BLaER1 treated with 17β-estradiol and CSF1 and Interleukin-3, amounts not matched to agents 10 nM and 100 nM (cell line): ENCODE results near the gene GPR153.

Experiments
- H3K27ac ChIP-seq, 11 experiments: shearing (Covaris generic); formaldehyde crosslinking; 2 replicates each; pipeline ENCODE4 v1.8.1; 2022
- H3K27me3 ChIP-seq, 11 experiments: shearing (Covaris generic); formaldehyde crosslinking; 2 replicates each; pipeline ENCODE4 v1.8.1; 2022
- H3K36me3 ChIP-seq, 11 experiments: shearing (Covaris generic); formaldehyde crosslinking; 2 replicates each; pipeline ENCODE4 v1.8.1; 2022
- H3K4me1 ChIP-seq, 10 experiments: shearing (Covaris generic); formaldehyde crosslinking; 2 replicates each; pipeline ENCODE4 v1.8.1; 2022
- H3K4me2 ChIP-seq, 11 experiments: shearing (Covaris generic); formaldehyde crosslinking; 2 replicates each; pipeline ENCODE4 v1.8.1; 2022
- H3K4me3 ChIP-seq, 10 experiments: shearing (Covaris generic); formaldehyde crosslinking; 2 replicates each; pipeline ENCODE4 v1.8.1; 2022
- H3K9ac ChIP-seq, 11 experiments: shearing (Covaris generic); formaldehyde crosslinking; 2 replicates each; pipeline ENCODE4 v1.8.1; 2022
- H3K9me3 ChIP-seq, 11 experiments: shearing (Covaris generic); formaldehyde crosslinking; replicated peaks in 1 of 11; 2 replicates each; pipeline ENCODE4 v1.8.1; 2022
- H4K20me1 ChIP-seq, 11 experiments: shearing (Covaris generic); formaldehyde crosslinking; 2 replicates each; pipeline ENCODE4 v1.8.1; 2022
- Cebpa-rat ChIP-seq, 11 experiments: shearing (Covaris generic); IDR thresholded peaks; 2 replicates each; pipeline ENCODE4 v1.8.1; 2022

GPR153 gene

GRCh38 chr1:6301526-6301925 is 40.6 kb upstream of the GPR153 start:
- peaks cover 2 to 8% (median 5%) of the 10 kb centered on the region in 11 experiments; a peak in 19 of 22 replicates for H3K9me3 ChIP-seq
- no peaks in the 10 kb centered on the region for H3K27me3 ChIP-seq
- no peak for TF ChIP-seq Cebpa-rat (IDR thresholded peaks at IDR 0.05)
- no peak overlapping the region for H3K4me2 ChIP-seq
- H3K27ac ChIP-seq = no peak overlapping the region
- no peak overlapping the region for H3K4me3 ChIP-seq
- H3K4me1 ChIP-seq = peaks cover 0 to 22% (median 15%) of the 10 kb centered on the region in 10 experiments; a peak in 15 of 20 replicates
- peaks cover 0 to 36% (median 12%) of the 10 kb centered on the region in 11 experiments; a peak in 16 of 22 replicates for H3K36me3 ChIP-seq
- no peaks in the 10 kb centered on the region; a peak in 2 of 22 replicates for H4K20me1 ChIP-seq
- H3K9ac ChIP-seq = no peak overlapping the region

GRCh38 chr1:6300342-6301048 is 39.6 kb upstream of the GPR153 start:
- no peak overlapping the region for H3K9ac ChIP-seq
- no peak overlapping the region for H3K27ac ChIP-seq
- H3K4me1 ChIP-seq = peaks cover 0 to 27% (median 18%) of the 10 kb centered on the region in 10 experiments; a peak in 17 of 20 replicates
- H3K4me3 ChIP-seq = no peak overlapping the region
- no peak overlapping the region for H3K4me2 ChIP-seq
- H4K20me1 ChIP-seq = no peaks in the 10 kb centered on the region; a peak in 2 of 22 replicates
- H3K9me3 ChIP-seq = peaks cover 0 to 3% (median 0%) of the 10 kb centered on the region in 11 experiments; a peak in 1 of 22 replicates
- TF ChIP-seq Cebpa-rat (IDR thresholded peaks at IDR 0.05) = no peak
- no peaks in the 10 kb centered on the region for H3K27me3 ChIP-seq
- peaks cover 0 to 38% (median 7%) of the 10 kb centered on the region in 11 experiments; a peak in 7 of 22 replicates for H3K36me3 ChIP-seq

GRCh38 chr1:6299557-6300165 is 38.8 kb upstream of the GPR153 start:
- H3K4me2 ChIP-seq = no peak overlapping the region
- no peaks in the 10 kb centered on the region for H3K9me3 ChIP-seq
- no peak for TF ChIP-seq Cebpa-rat (IDR thresholded peaks at IDR 0.05)
- peaks cover 0 to 41% (median 7%) of the 10 kb centered on the region in 11 experiments; a peak in 7 of 22 replicates for H3K36me3 ChIP-seq
- no peaks in the 10 kb centered on the region for H3K27me3 ChIP-seq
- H4K20me1 ChIP-seq = no peaks in the 10 kb centered on the region; a peak in 2 of 22 replicates
- peaks cover 6 to 35% (median 27%) of the 10 kb centered on the region in 10 experiments for H3K4me1 ChIP-seq
- no peak overlapping the region for H3K27ac ChIP-seq
- no peak overlapping the region for H3K4me3 ChIP-seq
- H3K9ac ChIP-seq = no peak overlapping the region

- no peaks in the 10 kb centered on the region for H3K27me3 ChIP-seq
- no peak overlapping the region for H3K4me3 ChIP-seq
- no peak overlapping the region for H3K9ac ChIP-seq
- H3K27ac ChIP-seq = no peak overlapping the region
- no peak for TF ChIP-seq Cebpa-rat (IDR thresholded peaks at IDR 0.05)
- no peaks in the 10 kb centered on the region for H3K9me3 ChIP-seq
- no peaks in the 10 kb centered on the region; a peak in 2 of 22 replicates for H4K20me1 ChIP-seq
- H3K36me3 ChIP-seq = peaks cover 0 to 41% (median 7%) of the 10 kb centered on the region in 11 experiments; a peak in 7 of 22 replicates
- H3K4me2 ChIP-seq = no peak overlapping the region
- peaks cover 13 to 41% (median 33%) of the 10 kb centered on the region in 10 experiments for H3K4me1 ChIP-seq
These were observed 38.1 kb upstream of the GPR153 start for GRCh38 chr1:6298940-6299465.

GRCh38 chr1:6298530-6298929 is 37.6 kb upstream of the GPR153 start:
- Histone ChIP-seq H4K20me1 (no peaks in the 10 kb centered on the region; a peak in 2 of 22 replicates), H3K9ac (no peak overlapping the region), H3K27me3 (no peaks in the 10 kb centered on the region), H3K36me3 (peaks cover 0 to 44% (median 10%) of the 10 kb centered on the region in 11 experiments; a peak in 9 of 22 replicates), H3K4me3 (no peak overlapping the region), H3K4me2 (no peak overlapping the region), H3K27ac (no peak overlapping the region), H3K4me1 (peaks cover 17 to 41% (median 33%) of the 10 kb centered on the region in 10 experiments), H3K9me3 (no peaks in the 10 kb centered on the region)
- no peak for TF ChIP-seq Cebpa-rat (IDR thresholded peaks at IDR 0.05)

- Histone ChIP-seq H3K4me2 (peak overlapping the region in 4 of 11 experiments; percentile 81 to 94 (median 93); a peak in 6 of 22 replicates), H3K36me3 (peaks cover 0 to 36% (median 11%) of the 10 kb centered on the region in 11 experiments; a peak in 10 of 22 replicates), H3K9ac (no peak overlapping the region), H3K27ac (no peak overlapping the region; a peak in 1 of 22 replicates), H4K20me1 (0 out of 22 replicates have a peak, but pooled peaks cover 0 to 10% (median 0%) of the 10 kb centered on the region in 11 experiments), H3K9me3 (no peaks in the 10 kb centered on the region), H3K4me1 (peaks cover 37 to 51% (median 49%) of the 10 kb centered on the region in 10 experiments), H3K27me3 (no peaks in the 10 kb centered on the region), H3K4me3 (no peak overlapping the region)
- TF ChIP-seq Cebpa-rat (IDR thresholded peaks at IDR 0.05) = no peak
These were observed 35.0 kb upstream of the GPR153 start for GRCh38 chr1:6295910-6296309.

- H3K9ac ChIP-seq = peak overlapping the region in 7 of 11 experiments; percentile 24 to 57 (median 53); a peak in 7 of 22 replicates
These were observed 34.1 kb upstream of the GPR153 start for GRCh38 chr1:6294890-6295556.

More at GRCh38 chr1:6294890-6295556, 34.1 kb upstream of the GPR153 start:
- Histone ChIP-seq H3K36me3 (peaks cover 0 to 31% (median 9%) of the 10 kb centered on the region in 11 experiments; a peak in 10 of 22 replicates), H3K9me3 (no peaks in the 10 kb centered on the region), H3K4me2 (peak overlapping the region; percentile 80 to 95 (median 89)), H3K4me1 (peaks cover 46 to 60% (median 58%) of the 10 kb centered on the region in 10 experiments), H3K4me3 (no peak overlapping the region), H4K20me1 (0 out of 22 replicates have a peak, but pooled peaks cover 0 to 10% (median 0%) of the 10 kb centered on the region in 11 experiments), H3K27ac (peak overlapping the region in 10 of 11 experiments; percentile 45 to 75 (median 67); a peak in 17 of 22 replicates), H3K27me3 (no peaks in the 10 kb centered on the region)
- TF ChIP-seq Cebpa-rat (IDR thresholded peaks at IDR 0.05) = peak in 2 of 11 experiments; percentile 9 to 64; a peak in 3 of 22 replicates
